Upper lobe of left lung (tissue), 6 donors: ENCODE data around the gene CEP97. TPM values are rescaled to one million over a fixed set of nuclear protein-coding genes. Genes with fewer than 3 reads are reported as not detected.
A peak's percentile ranks its signal among the peaks of the same experiment; 100 is the strongest.
"Not testable (repeated sequence)": the region's sequence is repeated elsewhere in the genome, so short reads cannot be mapped to it uniquely, and the experiment has no call there.

ENCODE experiments used
- ATAC-seq, 2 donors: fragments of 200-7000 bp; cut with Tn5 transposase; one replicate each; pipeline ENCODE4 v1.9.1; 2022; ENCODE audit warnings: mild to moderate bottlenecking in 2 of 2, moderate library complexity in 2 of 2; ENCODE audit not compliant: low FRiP score in 2 of 2
- DNase-seq, 2 donors: peaks; one replicate each; pipeline ENCODE4 v3.0.0-alpha.2; 2019 to 2020
- H3K27ac ChIP-seq, 4 donors: fragments of 200-600 bp; sonication (generic); one replicate each; pipeline ENCODE4 v1.5.1; 2016 to 2019
- H3K27me3 ChIP-seq, 4 donors: fragments of 200-600 bp; sonication (generic); one replicate each; pipeline ENCODE4 v1.5.1; 2017 to 2019
- H3K36me3 ChIP-seq, 4 donors: fragments of 200-600 bp; sonication (generic); one replicate each; pipeline ENCODE4 v1.5.1; 2016 to 2019
- H3K4me1 ChIP-seq, 4 donors: fragments of 200-600 bp; sonication (generic); one replicate each; pipeline ENCODE4 v1.5.1; 2018 to 2019
- H3K4me3 ChIP-seq, 4 donors: fragments of 200-600 bp; sonication (generic); one replicate each; pipeline ENCODE4 v1.5.1; 2017 to 2019; ENCODE audit warnings: mild to moderate bottlenecking in 2 of 4, moderate library complexity in 1 of 4
- H3K9me3 ChIP-seq, 4 donors: fragments of 200-600 bp; sonication (generic); one replicate each; pipeline ENCODE4 v1.5.1; 2018 to 2019
- CTCF ChIP-seq, 6 experiments: fragments of 450-650 bp in 4 of 6; fragments of 200-600 bp in 2 of 6; sonication (generic) in 2 of 6; IDR thresholded peaks; one replicate each; pipeline ENCODE4 v1.5.1; 2016 to 2019; ENCODE audit warnings: antibody characterized with exemption in 6 of 6
- EP300 ChIP-seq, 4 donors: sonication (generic); formaldehyde crosslinking; IDR thresholded peaks; one replicate each; pipeline ENCODE4 v1.5.1; 2017; ENCODE audit warnings: antibody characterized with exemption in 4 of 4, control low read depth in 2 of 4
- POLR2A ChIP-seq, 4 donors: fragments of 450-650 bp; IDR thresholded peaks; one replicate each; pipeline ENCODE4 v1.5.1; 2016 to 2017; ENCODE audit warnings: antibody characterized with exemption in 4 of 4, mild to moderate bottlenecking in 2 of 4
- POLR2AphosphoS5 ChIP-seq, 2 donors: sonication (generic); formaldehyde crosslinking; IDR thresholded peaks; one replicate each; pipeline ENCODE4 v1.5.1; 2017; ENCODE audit warnings: antibody characterized with exemption in 2 of 2
- WGBS, 2 donors: methylation state at CpG; one replicate each; pipeline ENCODE4 v1.1.5; 2017 to 2018; 5-methylcytosine and 5-hydroxymethylcytosine counted together
- total RNA-seq, 6 donors: library from RNA; depleted of rRNA in 4 of 6; stranded (reverse); fragments of >200 nt in 4 of 6; gene quantifications; one replicate each; pipeline versions ENCODE4 v1.1.0 to v1.2.1, GENCODE V29; 2016 to 2021
- donor health status: DM: no; HTN: no; CAD: no; lungs with moderate emphysema.
- donor health status: DM: no; HTN: yes; CAD: no; lungs with severe emphysema.

The CEP97 gene
- total RNA-seq, 6 donors from 2014 or later, result 4.7 to 14.9 (median 7.7) TPM

DNA sequence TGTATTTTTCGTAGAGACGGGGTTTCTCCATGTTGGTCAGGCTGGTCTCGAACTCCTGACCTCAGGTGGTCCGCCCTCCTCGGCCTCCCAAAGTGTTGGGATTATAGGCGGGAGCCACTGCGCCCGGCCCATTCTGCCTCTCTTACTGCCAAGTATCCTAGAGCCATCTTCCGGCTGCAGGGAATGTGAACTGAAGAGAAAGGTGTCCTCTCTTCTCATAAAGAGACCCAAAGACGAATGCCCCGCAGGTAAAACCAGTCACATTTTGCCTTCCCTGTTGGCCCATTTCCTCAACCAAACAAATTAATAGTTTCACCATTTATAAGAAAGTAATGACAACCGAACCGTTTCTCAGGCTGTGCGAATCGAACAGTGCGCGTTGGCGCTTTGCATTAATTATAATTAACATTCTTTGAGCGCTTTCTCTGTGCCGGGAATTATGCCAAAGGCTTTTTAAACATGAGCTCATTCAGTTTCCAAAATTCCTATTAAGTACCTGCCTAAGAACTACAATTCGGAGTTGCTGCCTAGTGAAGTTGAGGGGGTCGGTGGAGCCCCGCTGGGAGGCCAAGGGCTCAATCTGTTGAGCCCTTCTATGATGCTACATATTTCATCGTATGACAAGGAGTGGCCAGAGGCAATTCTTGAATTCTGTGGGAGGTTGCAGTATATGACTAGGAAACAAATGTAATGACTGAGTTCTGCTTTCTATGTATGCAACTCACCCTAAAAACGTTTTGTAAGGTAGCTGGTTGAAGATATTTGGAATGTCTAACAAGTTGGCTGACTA, 37.1 kb upstream of the CEP97 start:
- H3K36me3 ChIP-seq, result peaks cover 3 to 32% (median 8%) of the 10 kb centered on the region in 4 donors
- H3K9me3 ChIP-seq, result no peaks in the 10 kb centered on the region
- H3K27me3 ChIP-seq, result no peaks in the 10 kb centered on the region
- WGBS, 2 donors, result 45 to 58% methylated on average over 24 to 25 of the region's 25 CpGs
- no peak for ATAC-seq
- peak overlapping the region; percentile 38 to 63 (median 53) for H3K4me3 ChIP-seq
- DNase-seq, result peak in 1 of 2 donors; percentile 16
- peak overlapping the region; percentile 87 to 92 (median 90) for H3K27ac ChIP-seq
- H3K4me1 ChIP-seq, result peaks cover 36 to 60% (median 44%) of the 10 kb centered on the region in 4 donors
- TF ChIP-seq POLR2A (IDR thresholded peaks at IDR 0.05), result no peak
- no peak for TF ChIP-seq CTCF (IDR thresholded peaks at IDR 0.05)
- TF ChIP-seq EP300 (IDR thresholded peaks at IDR 0.05), result no peak
- no peak for TF ChIP-seq POLR2AphosphoS5 (IDR thresholded peaks at IDR 0.05)

DNA sequence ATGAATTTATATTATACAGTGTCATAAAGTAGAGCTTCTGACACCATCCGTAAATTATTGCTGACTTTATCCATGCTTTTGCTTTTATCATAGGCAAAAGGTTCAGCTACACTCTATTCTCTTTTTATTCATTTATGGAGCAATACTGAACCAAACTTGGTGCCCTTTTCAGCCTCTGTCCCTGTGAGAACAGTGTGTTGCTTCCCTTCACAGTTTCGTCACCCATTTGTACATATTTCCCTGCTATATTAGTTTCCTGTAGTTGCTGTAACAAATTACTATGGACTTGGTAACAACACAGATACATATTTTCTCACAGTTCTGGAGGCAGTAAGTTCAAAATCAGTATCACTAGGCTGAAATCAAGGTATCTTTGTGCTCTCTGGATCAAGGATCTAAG, 35.1 kb upstream of the CEP97 start:
- 77 to 79% methylated on average over 2 of the region's 2 CpGs for WGBS, 2 donors
- H3K27ac ChIP-seq, result peak overlapping the region in 3 of 4 donors; percentile 18 to 62 (median 38)

GRCh38 chr3:101690972-101691371, 33.4 kb upstream of the CEP97 start:
- TF ChIP-seq CTCF (IDR thresholded peaks at IDR 0.05) (no peak), POLR2A (IDR thresholded peaks at IDR 0.05) (no peak), EP300 (IDR thresholded peaks at IDR 0.05) (no peak), POLR2AphosphoS5 (IDR thresholded peaks at IDR 0.05) (no peak)
- no peaks in the 10 kb centered on the region for H3K27me3 ChIP-seq
- DNase-seq (peak in 1 of 2 donors; percentile 33), ATAC-seq (no peak)
- H3K4me3 ChIP-seq, result no peak overlapping the region
- peak overlapping the region; percentile 61 to 67 (median 64) for H3K27ac ChIP-seq
- no peaks in the 10 kb centered on the region for H3K9me3 ChIP-seq
- H3K4me1 ChIP-seq, result peaks cover 6 to 30% (median 21%) of the 10 kb centered on the region in 4 donors
- no peaks in the 10 kb centered on the region for H3K36me3 ChIP-seq

More for the DNA sequence above, 35.1 kb upstream of the CEP97 start:
- Histone ChIP-seq H3K36me3 (peaks cover 0 to 13% (median under 1%) of the 10 kb centered on the region in 4 donors), H3K27me3 (no peaks in the 10 kb centered on the region), H3K4me1 (peaks cover 19 to 41% (median 30%) of the 10 kb centered on the region in 4 donors), H3K4me3 (no peak overlapping the region), H3K9me3 (no peaks in the 10 kb centered on the region)
- no peak for ATAC-seq
- no peak for TF ChIP-seq POLR2AphosphoS5 (IDR thresholded peaks at IDR 0.05)
- TF ChIP-seq CTCF (IDR thresholded peaks at IDR 0.05), result no peak
- TF ChIP-seq EP300 (IDR thresholded peaks at IDR 0.05), result no peak
- no peak for TF ChIP-seq POLR2A (IDR thresholded peaks at IDR 0.05)
- DNase-seq, result no peak

DNA sequence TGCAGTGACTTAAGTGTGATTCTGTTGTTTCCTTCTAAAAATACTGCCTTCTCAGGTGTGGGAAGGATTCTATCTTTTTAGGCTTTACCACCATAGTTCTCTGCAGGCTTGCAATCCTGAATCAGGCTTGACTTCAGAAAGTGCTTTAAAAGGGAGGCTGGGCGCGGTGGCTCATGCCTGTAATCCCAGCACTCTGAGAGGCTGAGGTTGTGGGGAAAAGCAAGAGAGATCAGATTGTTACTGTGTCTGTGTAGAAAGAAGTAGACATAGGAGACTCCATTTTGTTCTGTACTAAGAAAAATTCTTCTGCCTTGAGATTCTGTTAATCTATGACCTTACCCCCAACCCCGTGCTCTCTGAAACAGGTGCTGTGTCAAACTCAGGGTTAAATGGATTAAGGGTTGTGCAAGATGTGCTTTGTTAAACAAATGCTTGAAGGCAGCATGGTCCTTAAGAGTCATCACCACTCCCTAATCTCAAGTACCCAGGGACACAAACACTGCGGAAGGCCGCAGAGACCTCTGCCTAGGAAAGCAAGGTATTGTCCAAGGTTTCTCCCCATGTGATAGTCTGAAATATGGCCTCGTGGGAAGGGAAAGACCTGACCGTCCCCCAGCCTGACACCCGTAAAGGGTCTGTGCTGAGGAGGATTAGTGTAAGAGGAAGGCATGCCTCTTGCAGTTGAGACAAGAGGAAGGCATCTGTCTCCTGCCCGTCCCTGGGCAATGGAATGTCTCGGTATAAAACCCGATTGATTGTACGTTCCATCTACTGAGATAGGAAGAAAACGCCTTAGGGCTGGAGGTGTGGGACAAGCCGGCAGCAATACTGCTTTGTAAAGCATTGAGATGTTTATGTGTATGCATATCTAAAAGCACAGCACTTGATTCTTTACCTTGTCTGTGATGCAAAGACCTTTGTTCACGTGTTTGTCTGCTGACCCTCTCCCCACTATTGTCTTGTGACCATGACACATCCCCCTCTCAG, 32.4 kb upstream of the CEP97 start:
- DNase-seq, result peak in 1 of 2 donors; percentile 41
- peak overlapping the region; percentile 62 to 70 (median 68) for H3K27ac ChIP-seq

DNA sequence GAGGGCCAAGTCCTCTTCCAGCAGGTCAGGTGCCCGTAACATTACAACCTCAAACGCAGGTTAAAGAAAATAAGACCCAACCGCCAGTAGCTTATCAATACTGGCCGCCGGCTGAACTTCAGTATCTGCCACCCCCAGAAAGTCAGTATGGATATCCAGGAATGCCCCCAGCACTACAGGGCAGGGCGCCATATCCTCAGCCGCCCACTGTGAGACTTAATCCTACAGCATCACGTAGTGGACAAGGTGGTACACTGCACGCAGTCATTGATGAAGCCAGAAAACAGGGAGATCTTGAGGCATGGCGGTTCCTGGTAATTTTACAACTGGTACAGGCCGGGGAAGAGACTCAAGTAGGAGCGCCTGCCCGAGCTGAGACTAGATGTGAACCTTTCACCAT, 30.9 kb upstream of the CEP97 start:
- Histone ChIP-seq H3K27ac (peak overlapping the region in 3 of 4 donors; percentile 61 to 70 (median 69)), H3K4me1 (peaks cover 0 to 24% (median 16%) of the 10 kb centered on the region in 4 donors)
- H3K36me3 ChIP-seq, H3K27me3 ChIP-seq, H3K9me3 ChIP-seq, H3K4me3 ChIP-seq: not testable (repeated sequence)
- TF ChIP-seq CTCF (IDR thresholded peaks at IDR 0.05), result peak; percentile 32 to 77 (median 63)
- ATAC-seq (peak; percentile 83 to 89), DNase-seq (peak in 1 of 2 donors; percentile 69)
- WGBS, 2 donors, result 76 to 83% methylated on average over 9 to 13 of the region's 13 CpGs

More for the DNA sequence above, 32.4 kb upstream of the CEP97 start:
- TF ChIP-seq POLR2A (IDR thresholded peaks at IDR 0.05), result peak in 1 of 4 donors; percentile 62
- ATAC-seq, H3K27me3 ChIP-seq, H3K9me3 ChIP-seq, H3K36me3 ChIP-seq: not testable (repeated sequence)
- WGBS, 2 donors, result 75 to 79% methylated on average over 8 to 15 of the region's 15 CpGs
- H3K4me3 ChIP-seq, result peak overlapping the region in 1 of 4 donors; percentile 23
- H3K4me1 ChIP-seq, result peaks cover 6 to 33% (median 22%) of the 10 kb centered on the region in 4 donors

- DNase-seq, H3K4me3 ChIP-seq, H3K27ac ChIP-seq, H3K9me3 ChIP-seq, H3K36me3 ChIP-seq, ATAC-seq, H3K27me3 ChIP-seq: not testable (repeated sequence)
- 86 to 93% methylated on average over 2 to 4 of the region's 4 CpGs for WGBS, 2 donors
- peaks cover 0 to 22% (median 11%) of the 10 kb centered on the region in 4 donors for H3K4me1 ChIP-seq
These were observed 29.6 kb upstream of the CEP97 start for GRCh38 chr3:101694836-101695235.
